HL-60 (cell line): Measurements from ENCODE around the gene ZG16.
A peak's percentile ranks its signal among the peaks of the same experiment; 100 is the strongest.

Experiments
- DNase-seq, 2 experiments: peaks; one replicate each; pipeline ENCODE4 v3.0.0-alpha.2; 2010 to 2020; ENCODE audit warnings: low read depth in 1 of 2, low spot score in 1 of 2
- H3K27ac ChIP-seq: fragments of 250-450 bp; sonication (Bioruptor Pico); replicated peaks from 2 replicates; pipeline ENCODE4 v1.5.1; 2020; ENCODE audit warnings: mild to moderate bottlenecking, moderate library complexity
- H3K27me3 ChIP-seq: fragments of 250-450 bp; sonication (Bioruptor Pico); 2 replicates; pipeline ENCODE4 v1.5.1; 2021; ENCODE audit warnings: mild to moderate bottlenecking, moderate library complexity; ENCODE audit not compliant: insufficient read depth, poor library complexity, severe bottlenecking
- H3K4me3 ChIP-seq: replicated peaks from 2 replicates; pipeline ENCODE4 v1.5.1; 2011; ENCODE audit warnings: mild to moderate bottlenecking, control low read depth, low read length; ENCODE audit not compliant: insufficient read depth
- GABPA ChIP-seq: IDR thresholded peaks from 2 replicates; pipeline ENCODE4 v1.6.1; 2012; ENCODE audit warnings: low read depth
- POLR2AphosphoS5 ChIP-seq: IDR thresholded peaks from 2 replicates; pipeline ENCODE4 v1.6.1; 2012; ENCODE audit warnings: low read depth
- SPI1 ChIP-seq: IDR thresholded peaks from 2 replicates; pipeline ENCODE4 v1.6.1; 2012; ENCODE audit warnings: low read depth, mild to moderate bottlenecking, borderline replicate concordance
- TF ChIP-seq, protein P1 (sequence below): IDR thresholded peaks from one replicate; pipeline ENCODE4 v1.5.1; 2011; ENCODE audit warnings: low read length, control low read depth, inconsistent platforms; ENCODE audit not compliant: insufficient read depth
- TF ChIP-seq, protein P2 (sequence below): IDR thresholded peaks from 2 replicates; pipeline ENCODE4 v1.6.1; 2012; ENCODE audit warnings: low read depth; ENCODE audit not compliant: insufficient replicate concordance

The ZG16 gene

DNA sequence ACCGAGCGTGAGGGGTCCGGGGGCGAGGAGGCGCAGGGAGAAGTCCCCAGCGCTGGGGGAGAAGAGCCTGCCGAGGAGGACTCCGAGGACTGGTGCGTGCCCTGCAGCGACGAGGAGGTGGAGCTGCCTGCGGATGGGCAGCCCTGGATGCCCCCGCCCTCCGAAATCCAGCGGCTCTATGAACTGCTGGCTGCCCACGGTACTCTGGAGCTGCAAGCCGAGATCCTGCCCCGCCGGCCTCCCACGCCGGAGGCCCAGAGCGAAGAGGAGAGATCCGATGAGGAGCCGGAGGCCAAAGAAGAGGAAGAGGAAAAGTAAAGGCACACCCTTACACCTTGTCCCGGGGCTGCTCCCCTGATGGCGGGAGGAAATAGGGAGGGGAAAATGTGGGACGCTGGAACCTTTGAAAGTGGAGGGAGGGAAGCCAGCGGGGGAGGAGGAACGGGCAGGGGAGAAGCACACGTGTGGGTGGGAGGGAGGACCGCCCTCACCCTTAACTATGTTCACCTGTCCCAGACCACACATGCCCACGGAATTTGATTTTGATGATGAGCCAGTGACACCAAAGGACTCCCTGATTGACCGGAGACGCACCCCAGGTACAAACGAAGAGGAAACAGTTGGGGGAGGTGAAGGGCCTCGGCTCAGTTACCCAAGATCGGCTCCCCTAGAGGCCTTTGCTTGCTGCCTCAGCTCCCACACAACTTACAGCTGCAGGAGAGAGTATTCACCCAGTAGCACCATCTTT is 38.8 kb downstream of the ZG16 start:
- Histone ChIP-seq H3K27me3 (no peaks in the 10 kb centered on the region), H3K4me3 (peak overlapping the region; percentile 78), H3K27ac (peak overlapping the region; percentile 93)
- TF ChIP-seq, protein P1, sequence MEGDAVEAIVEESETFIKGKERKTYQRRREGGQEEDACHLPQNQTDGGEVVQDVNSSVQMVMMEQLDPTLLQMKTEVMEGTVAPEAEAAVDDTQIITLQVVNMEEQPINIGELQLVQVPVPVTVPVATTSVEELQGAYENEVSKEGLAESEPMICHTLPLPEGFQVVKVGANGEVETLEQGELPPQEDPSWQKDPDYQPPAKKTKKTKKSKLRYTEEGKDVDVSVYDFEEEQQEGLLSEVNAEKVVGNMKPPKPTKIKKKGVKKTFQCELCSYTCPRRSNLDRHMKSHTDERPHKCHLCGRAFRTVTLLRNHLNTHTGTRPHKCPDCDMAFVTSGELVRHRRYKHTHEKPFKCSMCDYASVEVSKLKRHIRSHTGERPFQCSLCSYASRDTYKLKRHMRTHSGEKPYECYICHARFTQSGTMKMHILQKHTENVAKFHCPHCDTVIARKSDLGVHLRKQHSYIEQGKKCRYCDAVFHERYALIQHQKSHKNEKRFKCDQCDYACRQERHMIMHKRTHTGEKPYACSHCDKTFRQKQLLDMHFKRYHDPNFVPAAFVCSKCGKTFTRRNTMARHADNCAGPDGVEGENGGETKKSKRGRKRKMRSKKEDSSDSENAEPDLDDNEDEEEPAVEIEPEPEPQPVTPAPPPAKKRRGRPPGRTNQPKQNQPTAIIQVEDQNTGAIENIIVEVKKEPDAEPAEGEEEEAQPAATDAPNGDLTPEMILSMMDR = peak; percentile 13
- TF ChIP-seq GABPA = no peak
- peak; percentile 24; the same call in 1 of the 2 replicates for TF ChIP-seq SPI1
- TF ChIP-seq POLR2AphosphoS5 = no peak
- DNase-seq = peak; percentile 67 to 77

DNA sequence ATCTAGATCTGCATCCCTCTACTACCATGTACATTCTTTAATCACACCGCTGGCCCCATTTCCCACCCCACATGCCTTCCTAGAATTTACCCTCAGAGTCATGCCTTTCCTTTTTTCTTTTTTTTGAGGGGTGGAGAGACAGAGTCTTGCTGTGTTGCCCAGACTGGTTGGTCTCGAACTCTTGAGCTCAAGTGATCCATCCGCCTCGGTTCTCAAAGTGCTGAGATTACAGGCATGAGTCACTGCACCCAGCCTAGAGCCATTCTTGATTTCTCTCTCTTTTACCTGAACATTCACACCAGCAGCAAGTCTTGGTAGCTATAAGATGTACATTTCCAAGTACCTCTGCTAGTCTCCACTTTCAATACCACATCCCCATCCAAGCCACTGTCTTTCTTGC is 40.0 kb downstream of the ZG16 start:
- Histone ChIP-seq H3K27ac (no peak overlapping the region), H3K27me3 (no peaks in the 10 kb centered on the region), H3K4me3 (no peak overlapping the region)
- TF ChIP-seq GABPA = no peak
- TF ChIP-seq POLR2AphosphoS5 = no peak
- TF ChIP-seq, protein P1 = no peak
- no peak for TF ChIP-seq SPI1
- TF ChIP-seq, protein P2, sequence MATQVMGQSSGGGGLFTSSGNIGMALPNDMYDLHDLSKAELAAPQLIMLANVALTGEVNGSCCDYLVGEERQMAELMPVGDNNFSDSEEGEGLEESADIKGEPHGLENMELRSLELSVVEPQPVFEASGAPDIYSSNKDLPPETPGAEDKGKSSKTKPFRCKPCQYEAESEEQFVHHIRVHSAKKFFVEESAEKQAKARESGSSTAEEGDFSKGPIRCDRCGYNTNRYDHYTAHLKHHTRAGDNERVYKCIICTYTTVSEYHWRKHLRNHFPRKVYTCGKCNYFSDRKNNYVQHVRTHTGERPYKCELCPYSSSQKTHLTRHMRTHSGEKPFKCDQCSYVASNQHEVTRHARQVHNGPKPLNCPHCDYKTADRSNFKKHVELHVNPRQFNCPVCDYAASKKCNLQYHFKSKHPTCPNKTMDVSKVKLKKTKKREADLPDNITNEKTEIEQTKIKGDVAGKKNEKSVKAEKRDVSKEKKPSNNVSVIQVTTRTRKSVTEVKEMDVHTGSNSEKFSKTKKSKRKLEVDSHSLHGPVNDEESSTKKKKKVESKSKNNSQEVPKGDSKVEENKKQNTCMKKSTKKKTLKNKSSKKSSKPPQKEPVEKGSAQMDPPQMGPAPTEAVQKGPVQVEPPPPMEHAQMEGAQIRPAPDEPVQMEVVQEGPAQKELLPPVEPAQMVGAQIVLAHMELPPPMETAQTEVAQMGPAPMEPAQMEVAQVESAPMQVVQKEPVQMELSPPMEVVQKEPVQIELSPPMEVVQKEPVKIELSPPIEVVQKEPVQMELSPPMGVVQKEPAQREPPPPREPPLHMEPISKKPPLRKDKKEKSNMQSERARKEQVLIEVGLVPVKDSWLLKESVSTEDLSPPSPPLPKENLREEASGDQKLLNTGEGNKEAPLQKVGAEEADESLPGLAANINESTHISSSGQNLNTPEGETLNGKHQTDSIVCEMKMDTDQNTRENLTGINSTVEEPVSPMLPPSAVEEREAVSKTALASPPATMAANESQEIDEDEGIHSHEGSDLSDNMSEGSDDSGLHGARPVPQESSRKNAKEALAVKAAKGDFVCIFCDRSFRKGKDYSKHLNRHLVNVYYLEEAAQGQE = no peak
- DNase-seq = no peak

DNA sequence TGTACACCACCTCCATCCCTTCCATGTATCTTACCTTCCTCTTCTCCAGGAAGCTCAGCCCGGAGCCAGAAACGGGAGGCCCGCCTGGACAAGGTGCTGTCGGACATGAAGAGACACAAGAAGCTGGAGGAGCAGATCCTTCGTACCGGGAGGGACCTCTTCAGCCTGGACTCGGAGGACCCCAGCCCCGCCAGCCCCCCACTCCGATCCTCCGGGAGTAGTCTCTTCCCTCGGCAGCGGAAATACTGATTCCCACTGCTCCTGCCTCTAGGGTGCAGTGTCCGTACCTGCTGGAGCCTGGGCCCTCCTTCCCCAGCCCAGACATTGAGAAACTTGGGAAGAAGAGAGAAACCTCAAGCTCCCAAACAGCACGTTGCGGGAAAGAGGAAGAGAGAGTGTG is 41.5 kb downstream of the ZG16 start:
- DNase-seq = no peak
- no peak overlapping the region for H3K4me3 ChIP-seq
- H3K27ac ChIP-seq = no peak overlapping the region
- no peaks in the 10 kb centered on the region for H3K27me3 ChIP-seq
- TF ChIP-seq, protein P2 = no peak
- TF ChIP-seq POLR2AphosphoS5 (no peak), SPI1 (no peak), GABPA (no peak)
- TF ChIP-seq, protein P1 = no peak
